ENCODE measurements around the gene CELSR2. TPM values are rescaled to one million over a fixed set of nuclear protein-coding genes. Genes with fewer than 3 reads are reported as not detected.
"Not testable (repeated sequence)": the region's sequence is repeated elsewhere in the genome, so short reads cannot be mapped to it uniquely, and the experiment has no call there.

CELSR2 gene
- 4.1 TPM for polyA plus RNA-seq (ENCODE audit: insufficient read length)

DNA sequence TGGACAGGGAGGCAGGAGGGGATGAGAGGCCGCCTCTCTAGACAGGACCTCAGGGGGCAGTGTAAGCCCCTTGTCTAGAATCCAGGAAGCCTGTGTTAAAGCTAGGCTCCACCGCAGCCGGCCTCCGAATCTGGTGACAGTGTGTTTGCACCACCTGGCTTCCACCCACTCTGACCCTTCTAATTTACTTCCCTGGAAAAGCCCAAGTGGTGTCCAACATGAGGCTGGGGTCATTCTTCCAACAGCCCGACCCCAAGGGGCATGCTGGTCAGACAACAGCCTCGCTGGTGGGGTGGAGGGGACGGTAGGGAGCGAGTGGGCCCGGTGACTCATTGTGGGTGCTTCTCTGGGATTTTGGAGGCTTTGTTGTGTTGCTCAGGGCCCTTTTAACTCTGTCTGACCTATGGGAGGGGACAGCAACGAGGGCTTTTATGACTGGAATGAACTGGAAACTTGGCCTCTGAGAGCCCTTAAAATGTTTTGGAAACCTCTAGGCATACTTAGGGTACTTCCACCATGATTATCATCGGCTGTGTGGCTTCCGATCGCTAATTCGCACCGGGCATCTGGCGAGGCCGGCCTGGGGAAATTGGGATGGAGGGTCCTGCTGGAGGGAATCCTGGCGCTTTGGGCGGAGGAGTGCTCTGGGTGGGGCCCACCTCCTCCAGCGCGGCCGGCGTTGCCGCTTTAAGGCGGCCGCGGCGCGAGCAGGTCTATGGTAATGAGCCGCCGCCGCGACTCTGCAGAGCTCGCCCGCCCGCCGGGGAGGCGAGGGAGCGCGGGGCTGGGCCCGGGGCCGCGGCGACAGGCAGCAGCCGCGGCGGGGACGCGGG lies at the start of gene CELSR2:
Gene CELSR2, plus strand, starts transcription at position 743 of the 833 bp plus-strand sequence. CDS start 541 bp downstream, outside the sequence.
- peak; percentile 60 for DNase-seq

- DNase-seq: no peak
Observed at GRCh38 chr1:109199710-109200109, 49.6 kb upstream of the CELSR2 start.

DNA sequence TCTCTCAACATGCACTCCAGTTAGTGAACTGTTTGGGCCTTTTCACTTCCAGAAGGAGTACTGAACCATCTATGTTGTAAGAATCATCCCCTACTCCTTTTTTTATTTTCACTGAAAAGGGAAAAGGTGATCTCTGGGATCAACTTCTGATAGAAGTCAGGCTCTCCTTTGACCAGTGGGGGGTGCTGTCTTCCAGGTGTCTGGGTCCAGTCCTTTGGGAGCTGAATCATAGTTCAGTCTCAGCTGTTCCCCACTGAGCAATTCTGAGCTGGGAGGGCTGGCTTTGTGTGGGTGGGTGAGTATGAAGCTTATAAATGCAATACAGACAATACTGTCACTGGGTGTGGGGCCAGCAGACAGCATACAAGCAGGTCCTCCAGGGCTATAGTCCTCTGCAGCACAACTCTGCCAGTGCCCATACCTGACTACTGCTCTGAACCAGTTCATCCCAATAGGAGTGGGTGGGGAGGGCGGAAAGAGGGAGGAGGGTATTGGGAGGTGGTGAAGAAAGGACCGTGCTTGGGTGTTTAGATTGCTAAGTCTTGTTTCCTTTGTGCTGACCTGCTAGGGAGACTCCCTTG lies 48.1 kb upstream of the CELSR2 start:
- no peak for DNase-seq

DNA sequence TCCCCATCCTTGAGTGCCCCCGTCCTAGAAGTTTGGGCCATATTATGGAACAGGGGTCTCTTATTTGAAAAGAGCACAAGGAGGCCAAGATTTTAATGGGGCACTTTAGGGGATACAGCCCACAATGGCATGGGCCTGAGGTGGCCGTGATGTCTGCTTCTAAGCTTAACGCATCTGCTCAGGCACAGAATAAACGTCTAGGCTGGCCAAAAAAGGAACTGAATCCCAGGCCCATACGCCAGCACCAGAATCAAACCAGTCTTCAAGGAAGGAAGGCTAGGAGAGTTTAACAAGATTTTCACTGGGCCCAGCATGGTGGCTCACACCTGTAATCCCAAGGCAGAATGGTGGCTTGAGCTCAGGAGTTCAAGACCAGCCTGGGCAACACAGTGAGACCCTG lies 44.9 kb upstream of the CELSR2 start:
- DNase-seq: no peak

- no peak for DNase-seq
Observed at GRCh38 chr1:109206339-109206738, 43.0 kb upstream of the CELSR2 start.

- DNase-seq: no peak
Observed at GRCh38 chr1:109207467-109208103, 41.8 kb upstream of the CELSR2 start.

GRCh38 chr1:109208394-109208793 lies 40.9 kb upstream of the CELSR2 start:
- DNase-seq: no peak

GRCh38 chr1:109208836-109209463 lies 40.4 kb upstream of the CELSR2 start:
- DNase-seq: no peak

DNA sequence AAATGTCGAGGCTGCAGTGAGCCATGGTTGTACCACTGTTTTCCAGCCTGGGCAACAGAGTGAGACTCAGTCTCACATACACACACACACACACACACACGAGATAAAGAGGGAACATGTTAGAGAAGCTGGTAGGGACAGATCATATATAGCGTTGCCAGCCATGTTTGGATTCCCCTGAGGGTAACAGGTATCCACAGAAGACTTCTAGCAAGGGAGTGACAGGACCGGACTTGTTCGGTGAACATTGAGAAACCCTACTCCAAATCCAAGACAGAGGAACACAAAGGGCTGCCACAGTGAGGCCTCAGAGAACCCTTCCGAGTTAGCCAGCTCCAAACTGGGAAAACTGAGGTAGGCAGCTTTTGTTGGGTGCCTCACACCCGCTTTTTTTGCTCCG lies 39.3 kb upstream of the CELSR2 start:
- no peak for DNase-seq

DNA sequence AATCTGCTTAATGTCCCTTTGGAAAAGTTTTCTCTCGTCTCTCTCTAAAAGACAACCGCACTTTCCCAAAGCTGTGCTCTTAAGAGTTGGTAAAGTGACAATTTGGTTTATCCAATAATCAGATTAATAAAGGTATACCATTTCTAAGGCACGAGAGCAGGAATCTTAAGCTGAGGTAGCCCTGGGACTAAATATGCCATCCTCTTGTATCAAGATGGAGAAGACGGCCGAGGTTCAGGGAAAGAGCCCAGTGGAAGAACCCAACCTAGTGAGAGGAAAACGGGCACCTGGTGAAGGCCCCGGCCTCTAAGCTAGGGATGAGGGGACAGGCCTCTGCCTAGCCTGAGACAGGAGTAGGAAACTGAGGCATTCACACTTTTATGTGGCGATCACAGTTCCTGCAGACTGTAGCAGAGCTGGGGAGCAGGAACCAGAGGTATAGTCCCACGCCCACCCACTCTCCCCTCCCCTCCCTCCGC lies 36.0 kb upstream of the CELSR2 start:
- DNase-seq: no peak

GRCh38 chr1:109213824-109214693 lies 35.3 kb upstream of the CELSR2 start, which contains the start of gene SARS1:
Gene SARS1, plus strand, starts transcription at chr1:109213918. Its CDS starts 75 bp downstream, at chr1:109213993.
- peak; percentile 95 for DNase-seq

DNA sequence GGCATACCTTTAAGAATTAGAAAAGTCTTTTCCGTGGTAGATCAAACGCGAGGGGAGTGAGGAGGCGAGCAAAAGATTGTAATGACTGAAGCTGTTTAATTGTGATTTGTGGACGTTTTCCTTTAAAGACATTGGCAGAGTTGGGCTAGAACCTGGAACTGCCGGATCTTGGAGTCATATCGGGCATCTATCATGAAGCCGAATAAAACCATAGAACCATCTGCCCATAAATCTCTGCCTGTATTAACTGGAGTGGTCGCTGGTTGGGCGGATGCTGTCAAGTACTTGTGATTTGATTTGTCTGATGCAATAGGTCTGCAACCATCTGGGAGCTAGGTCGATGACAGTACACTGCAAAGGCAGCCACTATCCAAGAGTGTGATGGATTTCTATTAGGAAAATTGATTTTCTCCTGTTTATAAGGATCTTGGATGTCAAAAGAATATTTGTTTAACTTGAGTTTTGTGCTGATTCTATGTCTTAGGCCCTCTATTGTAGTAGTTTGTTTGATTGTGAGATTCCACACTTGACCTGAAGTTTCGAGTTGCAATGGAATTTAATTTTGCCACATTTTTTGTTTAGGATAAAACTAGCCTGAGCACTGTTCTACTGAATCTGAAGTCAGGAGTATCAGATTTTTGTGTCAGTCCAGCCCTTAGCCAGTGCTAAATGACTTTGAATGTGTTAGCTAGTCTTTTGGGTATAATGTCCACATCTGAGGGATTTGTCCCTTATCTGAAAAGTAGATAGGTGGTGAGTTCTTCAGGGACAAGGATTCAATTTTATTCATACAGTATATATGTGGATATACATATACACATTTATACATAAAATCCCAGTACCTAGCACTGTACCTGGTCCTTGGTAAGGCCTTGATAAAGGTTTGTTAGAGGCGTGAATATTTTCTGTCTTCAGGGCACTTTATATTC lies 34.4 kb upstream of the CELSR2 start:
- DNase-seq: peak; percentile 46

DNA sequence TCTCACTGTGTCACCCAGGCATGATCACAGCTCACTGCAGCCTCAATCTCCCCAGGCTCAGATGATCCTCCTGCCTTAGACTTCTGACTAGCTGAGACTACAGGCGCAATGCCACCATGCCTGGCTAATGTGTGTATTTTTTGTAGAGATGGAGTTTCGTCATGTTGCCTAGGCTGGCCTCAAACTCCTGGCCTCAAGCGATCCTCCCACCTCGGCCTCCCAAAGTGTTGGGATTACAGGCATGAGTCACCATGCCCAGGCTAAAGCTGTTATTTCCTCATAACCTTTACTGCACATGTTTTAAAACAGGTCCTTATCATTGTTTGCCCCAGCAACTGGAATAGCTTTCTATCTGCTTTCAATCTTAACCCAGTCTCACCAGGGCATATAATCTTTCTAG lies 32.7 kb upstream of the CELSR2 start:
- no peak for DNase-seq

DNA sequence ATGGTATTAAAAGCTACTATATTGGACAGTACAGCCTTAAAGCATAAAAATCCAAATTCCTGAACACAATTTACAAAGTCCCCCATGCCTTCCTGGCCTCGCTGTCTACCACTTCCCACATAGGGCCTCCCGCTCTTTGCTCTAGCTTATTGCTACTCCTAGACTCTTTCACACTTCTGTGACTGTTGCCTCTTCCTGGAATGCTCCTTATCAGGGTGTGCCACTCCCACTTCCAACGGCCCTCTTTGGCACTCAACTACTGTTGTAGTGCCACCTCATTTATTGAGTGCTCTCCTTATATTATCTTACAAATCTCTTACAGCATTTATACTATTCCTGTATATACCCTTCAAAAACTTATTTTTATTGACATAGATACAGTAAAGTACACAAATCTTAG lies 30.8 kb upstream of the CELSR2 start:
- DNase-seq: no peak

- DNase-seq: not testable (repeated sequence)
Observed at GRCh38 chr1:109221201-109221600, 28.1 kb upstream of the CELSR2 start.

GRCh38 chr1:109225308-109225707 lies 24.0 kb upstream of the CELSR2 start:
- no peak for DNase-seq

- DNase-seq: no peak
Observed at GRCh38 chr1:109225711-109226445, 23.5 kb upstream of the CELSR2 start.

GRCh38 chr1:109228167-109228566 lies 21.2 kb upstream of the CELSR2 start:
- DNase-seq: no peak

- DNase-seq: no peak
Observed at GRCh38 chr1:109229531-109230127, 19.7 kb upstream of the CELSR2 start.

DNA sequence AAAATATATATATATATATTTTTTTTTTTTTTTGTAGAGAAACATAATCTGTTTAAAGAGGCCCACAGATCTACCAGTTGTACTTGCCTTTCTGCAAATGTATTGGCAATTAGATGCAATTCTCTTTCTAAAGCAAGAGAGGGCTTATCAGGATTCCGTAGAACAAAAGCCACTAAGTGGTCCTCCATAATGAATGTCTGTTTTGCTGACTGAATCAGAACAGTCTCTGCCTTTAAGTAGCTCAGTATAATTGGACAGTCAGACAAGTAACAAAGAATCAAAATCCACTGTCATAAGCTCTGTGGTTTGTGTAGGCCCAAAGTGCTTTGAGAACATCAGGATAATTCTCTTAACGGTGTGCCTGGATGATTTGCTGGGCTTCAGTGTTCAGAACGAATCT lies 18.3 kb upstream of the CELSR2 start:
- DNase-seq: no peak

Data from hindlimb muscle (tissue), 1 donor.